ENCODE data around the gene HS3ST5.

Gene HS3ST5

DNA sequence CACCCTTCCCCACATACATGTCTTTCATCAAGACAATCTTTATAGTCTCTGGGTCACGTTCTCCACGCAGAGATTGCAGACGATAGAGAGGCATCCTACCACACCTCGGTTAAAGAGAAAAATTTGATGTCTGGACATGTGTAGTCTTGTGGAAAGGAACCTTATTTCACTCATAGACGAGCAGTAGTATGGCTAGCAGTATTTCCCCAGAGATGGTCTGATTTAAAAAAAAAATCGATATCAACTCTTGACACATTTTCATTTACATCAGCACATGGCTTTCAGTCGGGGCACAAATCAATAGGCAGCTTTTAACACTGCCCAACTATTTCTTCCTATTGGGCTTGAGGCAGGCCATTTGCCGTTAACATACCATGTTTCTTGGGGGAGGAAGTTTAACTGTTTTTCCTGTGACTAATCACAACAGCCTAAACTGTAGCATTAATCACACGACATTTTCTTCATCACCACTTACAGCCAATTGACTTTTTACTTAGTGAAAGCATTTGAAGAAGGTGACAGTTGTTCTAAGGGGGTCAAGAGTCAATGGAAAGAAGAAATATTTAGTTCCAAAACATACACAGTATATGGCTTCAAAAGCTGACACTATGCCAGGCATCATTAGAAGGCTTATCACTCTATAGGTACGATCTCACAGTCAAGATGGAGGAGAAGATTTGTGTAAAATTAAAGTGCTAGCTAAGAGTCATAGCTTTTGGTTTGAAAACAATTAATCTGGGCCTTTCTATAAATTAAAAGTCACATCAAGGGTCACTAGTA, 242.4 kb downstream of the HS3ST5 start:
- no peak for DNase-seq (ENCODE audit: low spot score)
- no peak for TF ChIP-seq CTCF (IDR thresholded peaks at IDR 0.05; ENCODE audit: extremely low read depth, missing control alignments)

- DNase-seq (ENCODE audit: low spot score), result peak; percentile 19
- TF ChIP-seq CTCF (IDR thresholded peaks at IDR 0.05; ENCODE audit: extremely low read depth, missing control alignments), result peak; percentile 63
Observed at GRCh38 chr6:114096561-114097172, 246.2 kb downstream of the HS3ST5 start.

DNA sequence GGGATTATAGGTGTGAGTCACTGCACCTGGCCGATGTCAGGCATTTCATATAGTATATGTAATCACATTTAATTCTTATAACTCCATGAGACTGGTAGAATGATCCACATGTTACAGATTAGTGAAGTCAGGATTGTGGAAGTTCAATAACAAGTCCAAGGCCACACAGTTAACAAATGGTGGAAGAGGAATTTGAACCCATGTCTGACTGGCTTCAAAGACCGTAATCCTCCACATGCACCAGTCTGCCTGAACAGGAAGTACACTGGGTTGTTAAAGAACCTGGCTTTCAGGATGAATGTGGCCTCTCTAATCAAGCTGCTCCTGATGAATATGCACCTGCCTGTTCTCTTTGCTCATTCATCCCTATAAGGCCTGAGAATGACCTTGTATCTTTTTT, 249.9 kb downstream of the HS3ST5 start:
- no peak for TF ChIP-seq CTCF (IDR thresholded peaks at IDR 0.05; ENCODE audit: extremely low read depth, missing control alignments)
- DNase-seq (ENCODE audit: low spot score), result no peak

- no peak for DNase-seq (ENCODE audit: low spot score)
- TF ChIP-seq CTCF (IDR thresholded peaks at IDR 0.05; ENCODE audit: extremely low read depth, missing control alignments), result no peak
Observed at GRCh38 chr6:114090626-114091025, 252.2 kb downstream of the HS3ST5 start.

DNA sequence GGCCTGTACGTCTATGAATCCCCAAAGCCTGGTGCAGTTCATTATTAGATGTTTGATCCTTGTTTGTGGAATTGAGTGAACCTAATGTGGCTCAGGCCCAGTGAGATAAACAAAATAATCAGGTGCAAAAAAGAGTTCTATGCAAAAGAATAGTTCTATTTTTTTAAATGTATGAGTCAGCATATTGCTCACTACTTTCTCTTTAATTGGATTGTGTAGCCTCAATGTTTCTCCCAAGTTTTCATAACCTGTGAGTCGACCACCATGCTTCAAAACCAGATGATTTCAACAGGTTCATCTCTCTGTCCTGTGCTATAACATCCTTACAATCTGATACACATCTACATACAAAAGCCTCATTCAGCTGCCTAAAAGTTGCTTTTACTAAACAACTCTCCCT, 255.3 kb downstream of the HS3ST5 start:
- no peak for DNase-seq (ENCODE audit: low spot score)
- no peak for TF ChIP-seq CTCF (IDR thresholded peaks at IDR 0.05; ENCODE audit: extremely low read depth, missing control alignments)

- no peak for TF ChIP-seq CTCF (IDR thresholded peaks at IDR 0.05; ENCODE audit: extremely low read depth, missing control alignments)
Observed at GRCh38 chr6:114085211-114085610, 257.6 kb downstream of the HS3ST5 start.

GRCh38 chr6:114084327-114084890, 258.4 kb downstream of the HS3ST5 start:
- DNase-seq (ENCODE audit: low spot score), result no peak
- TF ChIP-seq CTCF (IDR thresholded peaks at IDR 0.05; ENCODE audit: extremely low read depth, missing control alignments), result no peak

More at GRCh38 chr6:114085211-114085610, 257.6 kb downstream of the HS3ST5 start:
- DNase-seq (ENCODE audit: low spot score), result no peak
